NCI-H446 treated with DMSO at 0.1 percent for 48 hours (cell line): ENCODE results near the gene PRTFDC1.
"Not testable (repeated sequence)": the region's sequence is repeated elsewhere in the genome, so short reads cannot be mapped to it uniquely, and the experiment has no call there.

Experiments used
- DNase-seq: peaks from one replicate; lab custom pipeline; 2025; lab: John Stamatoyannopoulos, UW

The PRTFDC1 gene

DNA sequence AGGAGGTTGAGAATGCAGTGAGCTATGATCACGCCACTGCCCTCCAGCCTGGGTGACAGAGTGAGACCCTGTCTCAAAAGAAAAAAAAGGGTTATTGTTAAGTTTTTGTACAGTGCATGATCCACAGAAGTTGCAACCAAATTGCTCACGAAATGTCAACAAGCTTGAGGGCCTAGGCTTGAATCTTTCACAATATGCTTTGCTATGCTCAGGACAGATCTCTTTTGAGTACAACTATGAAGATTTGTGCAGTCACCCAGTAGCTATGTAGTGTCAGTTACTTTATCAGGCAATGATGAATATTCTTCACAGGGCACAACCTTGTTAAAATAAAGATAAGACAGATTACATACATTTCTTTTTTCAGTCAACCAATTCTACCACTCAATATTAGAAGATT lies 109.2 kb downstream of the PRTFDC1 start:
- DNase-seq = no peak

DNA sequence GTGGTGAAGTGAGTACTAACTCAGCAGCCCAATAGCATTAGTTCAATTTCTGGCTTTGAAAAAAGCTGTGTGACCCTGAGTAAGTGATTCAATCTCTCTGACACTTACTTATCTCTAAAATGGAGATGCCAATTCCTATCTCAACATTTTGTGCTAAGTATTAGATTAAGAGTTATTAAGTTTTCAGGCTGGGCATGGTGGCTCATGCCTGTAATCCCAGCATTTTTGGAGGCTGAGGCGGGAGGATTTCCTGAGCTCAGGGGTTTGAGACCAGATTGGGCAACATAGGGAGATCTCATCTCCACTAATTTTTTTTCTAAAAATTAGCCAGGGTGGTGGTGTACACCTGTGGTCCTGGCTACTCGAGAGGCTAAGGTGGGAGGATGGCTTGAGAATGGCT lies 109.5 kb downstream of the PRTFDC1 start:
- no peak for DNase-seq

DNA sequence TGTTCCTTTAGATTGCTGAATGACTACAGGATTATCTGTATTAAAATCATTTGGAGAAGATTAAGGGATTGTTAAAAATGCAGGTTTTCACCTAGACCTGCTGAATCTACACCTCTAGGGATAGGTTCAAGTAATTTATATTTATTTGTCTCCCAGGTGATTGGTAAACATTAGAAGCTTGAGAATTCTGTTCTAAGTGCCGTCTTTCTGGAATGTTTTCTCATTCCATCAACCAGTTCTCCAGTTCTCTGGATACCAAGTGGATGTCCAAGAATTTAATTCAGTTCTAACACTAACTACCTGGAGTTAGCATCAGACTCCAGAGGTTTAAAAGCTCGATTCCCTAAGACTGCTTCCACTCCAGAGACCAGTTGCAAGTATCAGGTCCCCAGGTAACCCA lies 110.9 kb downstream of the PRTFDC1 start:
- DNase-seq = no peak

DNA sequence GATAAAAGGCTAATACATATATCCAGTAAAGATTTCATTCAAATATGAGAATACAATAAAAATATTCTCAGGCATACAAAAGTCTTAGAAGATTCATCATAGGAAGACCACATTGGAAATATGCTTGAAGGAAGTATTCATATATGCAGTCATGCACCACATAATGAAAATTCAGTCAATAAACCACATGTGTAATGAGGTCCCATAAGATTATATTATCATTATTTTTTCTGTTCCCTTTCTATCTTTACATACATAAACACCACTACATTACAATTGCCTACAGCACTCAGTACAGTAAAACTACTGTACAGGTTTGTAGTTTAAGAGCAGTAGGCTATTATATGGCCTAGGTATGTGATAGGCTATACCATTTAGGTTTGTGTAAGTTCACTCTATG lies 111.6 kb downstream of the PRTFDC1 start:
- no peak for DNase-seq

DNA sequence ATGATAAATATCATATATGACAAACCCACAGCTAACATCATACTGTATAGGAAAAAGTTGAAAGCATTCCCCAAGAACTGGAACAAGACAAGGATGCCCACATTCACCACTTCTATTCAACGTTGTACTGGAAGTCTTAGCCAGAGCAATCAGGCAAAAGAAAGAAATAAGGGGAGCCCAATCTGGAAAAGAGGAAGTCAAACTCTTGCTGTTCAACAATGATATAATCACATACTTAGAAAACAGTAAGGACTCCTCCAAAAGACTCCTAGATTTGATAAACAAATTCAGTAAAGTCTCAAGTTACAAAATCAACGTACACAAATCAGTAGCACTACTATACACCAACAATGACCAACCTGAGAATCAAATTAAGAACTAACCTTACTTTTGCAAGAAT lies 114.6 kb downstream of the PRTFDC1 start:
- DNase-seq = not testable (repeated sequence)

DNA sequence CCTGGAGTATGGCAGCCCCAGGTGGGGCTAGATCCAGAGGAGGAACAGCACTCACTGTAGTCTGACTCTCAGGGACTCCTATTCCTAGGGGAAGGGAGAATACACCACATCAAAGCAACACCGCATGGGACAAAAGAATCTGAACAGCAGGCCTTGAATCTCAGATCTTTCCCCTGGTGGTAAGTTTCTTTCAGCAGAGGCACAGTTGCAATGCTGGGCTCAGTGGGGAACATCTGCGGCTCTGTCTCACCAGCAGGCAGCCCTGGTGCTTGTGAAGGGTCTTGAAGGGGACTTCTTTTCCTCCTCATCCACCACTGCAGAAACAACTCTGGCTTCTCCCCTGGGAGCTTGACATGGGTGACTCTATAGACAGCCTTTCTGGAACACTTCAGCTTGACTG lies 117.5 kb downstream of the PRTFDC1 start:
- DNase-seq = no peak

DNA sequence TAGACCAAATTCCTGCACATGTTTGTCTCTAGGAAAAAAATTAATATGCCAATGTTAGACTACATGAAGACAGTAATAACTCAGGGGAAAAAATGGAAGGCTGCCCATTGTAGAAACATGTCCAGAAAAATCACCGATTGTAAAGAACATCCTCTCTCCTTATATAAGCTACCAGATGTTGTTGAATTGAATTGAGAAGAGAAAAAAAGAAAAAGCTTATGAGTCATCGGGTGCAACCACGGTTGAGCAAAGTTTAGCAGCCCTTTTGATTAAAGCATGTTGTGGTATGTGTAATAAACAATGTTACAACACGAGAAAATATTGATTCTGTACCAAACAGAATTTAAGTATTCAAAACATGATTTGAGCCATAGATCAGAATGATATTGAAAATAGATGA lies 126.4 kb downstream of the PRTFDC1 start:
- DNase-seq = no peak

DNA sequence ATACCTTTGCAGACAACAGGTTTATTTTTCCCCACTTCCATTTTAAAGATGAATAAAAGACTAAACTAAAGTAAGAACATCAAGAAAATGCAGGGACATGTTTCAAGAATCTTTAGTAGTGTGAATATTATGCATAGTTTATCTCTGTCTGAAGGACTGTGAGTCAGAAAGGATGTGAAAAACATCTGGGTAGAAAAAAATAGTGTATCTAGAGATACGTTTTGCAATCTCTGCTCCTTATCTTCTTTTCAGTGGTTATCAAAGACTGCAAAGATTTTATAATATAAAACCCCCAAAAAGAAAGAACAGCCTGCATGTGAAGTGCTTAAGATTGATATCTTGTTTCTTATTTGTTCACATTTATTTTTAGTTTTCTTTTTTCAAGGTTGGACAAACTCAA lies 126.9 kb downstream of the PRTFDC1 start:
- DNase-seq = no peak

DNA sequence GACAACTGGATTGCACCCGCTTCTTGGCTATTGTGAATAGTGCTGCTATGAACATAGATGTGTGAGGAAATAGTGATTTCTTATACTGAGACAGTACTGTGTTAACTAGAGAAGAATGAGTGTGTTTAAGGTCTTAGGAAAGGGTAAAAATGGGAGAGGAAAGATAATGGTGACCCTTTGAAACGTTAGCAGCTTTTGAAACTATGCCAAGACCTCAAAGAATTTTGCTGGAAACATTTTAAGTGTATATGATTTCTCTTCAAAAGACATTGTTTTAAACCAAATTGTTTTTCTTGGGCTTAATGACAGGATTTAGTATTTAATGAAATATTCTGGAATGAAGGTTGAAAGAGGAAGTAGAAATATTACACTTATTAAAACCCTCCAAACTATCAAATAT lies 127.9 kb downstream of the PRTFDC1 start:
- DNase-seq = no peak

DNA sequence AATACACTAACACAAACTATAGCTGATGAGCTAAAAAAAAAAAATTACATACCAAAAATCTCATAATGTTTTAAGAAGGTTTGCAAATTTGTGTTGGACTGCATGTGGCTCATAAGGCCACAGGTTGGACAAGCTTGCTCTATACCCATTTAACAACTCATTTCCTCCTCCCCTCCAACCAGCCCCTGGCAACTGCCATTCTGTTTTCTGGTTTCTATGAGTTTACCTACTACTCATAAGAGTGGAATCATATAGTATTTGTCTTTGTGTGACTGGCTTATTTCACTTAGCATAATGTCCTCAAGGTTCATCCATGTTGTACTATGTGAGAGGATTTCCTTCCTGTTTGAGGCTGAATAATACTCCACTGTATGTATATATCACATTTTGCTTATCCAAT lies 128.3 kb downstream of the PRTFDC1 start:
- no peak for DNase-seq

DNA sequence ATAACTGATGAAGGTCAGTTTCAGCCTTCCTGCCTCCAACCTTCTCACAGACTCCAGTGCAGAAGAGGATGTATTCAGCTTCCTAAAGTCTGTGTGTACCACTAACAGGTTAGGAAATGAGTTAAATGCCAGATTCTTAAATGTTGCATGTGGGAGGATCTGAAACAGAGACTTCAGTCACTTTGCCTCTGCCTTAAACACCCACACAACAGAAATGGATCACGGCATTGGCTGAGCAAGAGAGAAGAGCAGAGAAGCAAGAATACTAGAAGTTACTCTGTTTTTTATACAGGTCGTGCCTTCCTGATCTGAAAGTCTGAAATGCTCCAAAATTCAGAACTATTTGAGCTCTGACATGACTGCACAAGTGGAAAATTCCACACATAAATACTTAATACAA lies 129.8 kb downstream of the PRTFDC1 start:
- no peak for DNase-seq

DNA sequence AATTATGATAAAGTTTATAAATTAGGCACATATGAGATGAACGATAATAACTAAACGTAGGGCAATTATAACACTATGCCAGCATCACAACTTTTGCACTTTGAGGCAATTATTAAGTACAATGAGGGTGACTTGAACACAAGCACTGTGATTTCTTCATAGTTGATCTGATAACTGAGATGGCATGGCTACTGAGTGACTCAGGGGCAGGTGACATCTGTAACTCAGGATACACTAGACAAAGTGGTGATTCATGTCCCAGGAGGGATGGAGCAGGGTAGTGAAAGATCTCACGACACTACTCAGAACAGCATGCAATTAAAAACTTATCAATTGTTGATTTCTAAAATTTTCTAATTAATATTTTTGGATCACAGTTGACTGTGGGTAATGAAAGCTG lies 130.4 kb downstream of the PRTFDC1 start:
- no peak for DNase-seq

DNA sequence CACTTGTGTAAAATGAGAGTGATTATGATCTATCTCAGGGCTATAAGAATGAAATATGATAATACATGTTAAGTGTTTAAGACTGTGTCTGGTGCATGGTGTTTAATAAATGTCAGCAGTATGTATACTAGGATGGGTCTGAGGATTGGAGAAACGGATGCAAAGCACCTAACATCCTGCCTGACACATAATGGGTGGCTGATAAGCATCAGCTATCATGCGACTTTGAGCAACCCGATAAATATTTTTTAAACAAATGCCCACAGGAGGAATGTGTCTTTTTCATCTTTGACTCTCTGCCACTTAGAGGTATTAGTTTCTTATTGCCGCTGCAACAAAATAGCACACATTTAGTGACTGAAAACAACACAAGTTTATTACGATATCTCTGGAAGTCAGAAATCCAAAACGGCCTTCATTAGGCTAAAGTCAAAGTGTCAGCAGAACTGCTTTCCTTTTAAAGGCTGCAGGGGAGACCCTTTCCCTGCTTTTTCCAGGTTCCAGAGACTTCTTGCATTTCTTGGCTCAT lies 135.5 kb downstream of the PRTFDC1 start:
- DNase-seq = no peak

DNA sequence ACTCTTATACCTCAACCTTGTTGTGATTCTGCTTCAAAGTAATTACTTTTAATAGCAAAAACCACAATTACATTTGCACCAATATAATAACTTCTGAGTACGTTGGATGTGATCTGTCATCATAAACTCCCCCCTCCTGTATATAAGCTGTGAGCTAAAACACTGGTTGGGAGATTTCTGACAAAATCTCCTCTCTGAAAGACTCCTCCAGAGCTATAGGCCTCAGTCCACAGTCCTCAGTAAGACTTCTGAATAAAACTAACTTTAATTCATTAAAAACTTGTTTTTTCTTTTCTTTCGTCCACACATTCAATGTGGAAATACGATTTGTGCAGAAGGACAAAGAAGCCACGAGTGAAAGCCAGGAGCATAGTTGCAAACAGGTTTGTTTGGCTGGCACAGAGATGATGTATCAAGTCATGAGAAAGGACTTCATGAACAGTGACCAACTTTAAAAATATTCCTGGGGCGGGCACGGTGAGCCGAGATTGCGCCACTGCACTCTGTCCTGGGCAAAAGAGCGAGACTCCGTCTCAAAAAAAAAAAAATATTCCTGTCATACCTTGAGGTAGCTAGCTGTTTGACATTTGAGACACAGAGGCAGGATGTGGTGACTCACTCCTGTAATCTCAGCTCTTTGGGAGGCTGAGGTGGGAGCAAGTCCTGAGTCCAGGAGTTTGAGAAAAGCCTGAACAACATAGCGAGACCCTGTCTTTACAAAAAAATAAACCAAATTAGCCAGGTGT lies 137.7 kb downstream of the PRTFDC1 start:
- no peak for DNase-seq

DNA sequence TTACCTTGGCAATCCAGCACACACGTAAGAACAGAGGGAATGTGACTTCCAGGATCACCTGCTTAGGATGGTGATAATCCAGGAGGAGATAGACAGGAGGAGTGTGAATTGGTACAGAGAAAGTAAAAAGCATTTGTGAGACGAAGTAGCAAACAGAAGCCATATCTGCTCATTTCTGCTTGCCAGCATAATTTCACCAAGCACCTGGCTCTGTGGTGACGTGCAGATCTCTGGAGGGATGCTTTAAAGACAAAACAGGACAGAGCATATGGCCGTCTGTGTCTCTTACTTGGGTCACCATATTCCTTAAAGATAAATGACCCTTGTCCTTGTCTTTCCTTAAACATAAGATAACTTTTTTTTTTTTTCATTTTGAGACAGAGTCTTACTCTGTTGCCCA lies 138.6 kb downstream of the PRTFDC1 start:
- no peak for DNase-seq

DNA sequence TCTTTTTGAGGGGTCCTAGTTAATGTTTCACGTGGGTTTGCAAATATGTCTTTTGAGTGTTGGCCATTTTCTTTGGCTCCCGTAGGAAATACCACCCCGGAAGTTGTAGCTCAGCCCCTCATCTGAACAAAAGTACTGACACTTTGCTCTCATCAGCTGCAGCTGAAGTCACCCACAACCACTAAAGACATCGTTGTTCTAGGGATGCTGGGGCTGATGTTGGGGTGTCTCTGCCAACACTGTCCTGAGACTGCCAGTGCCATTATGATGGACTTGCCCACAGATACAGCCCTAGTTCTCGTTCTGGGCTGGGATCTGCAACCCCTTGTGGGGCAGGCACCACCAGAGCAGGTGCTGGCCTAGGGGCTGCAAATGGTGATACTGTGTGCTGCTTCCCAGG lies 146.1 kb downstream of the PRTFDC1 start:
- DNase-seq = no peak

DNA sequence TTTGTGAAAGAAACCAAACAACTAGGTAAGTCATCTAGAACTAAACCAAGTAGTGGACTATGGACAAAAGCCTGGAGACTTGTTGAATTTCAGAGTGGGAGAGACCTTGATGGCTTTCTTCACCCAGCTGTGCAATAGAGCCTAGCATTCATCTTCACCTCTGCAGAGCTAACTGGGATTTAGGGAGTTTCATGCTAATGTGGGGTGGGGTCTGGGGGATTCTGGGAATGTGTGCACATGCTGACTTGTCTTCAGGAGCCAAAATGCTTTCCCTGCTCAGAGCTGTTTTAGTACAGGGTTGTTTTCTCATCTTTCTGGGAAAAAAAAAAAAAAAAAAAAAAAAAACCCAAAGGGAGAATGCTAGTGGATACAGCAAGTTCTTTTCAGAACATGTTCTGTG lies 147.4 kb downstream of the PRTFDC1 start:
- no peak for DNase-seq

DNA sequence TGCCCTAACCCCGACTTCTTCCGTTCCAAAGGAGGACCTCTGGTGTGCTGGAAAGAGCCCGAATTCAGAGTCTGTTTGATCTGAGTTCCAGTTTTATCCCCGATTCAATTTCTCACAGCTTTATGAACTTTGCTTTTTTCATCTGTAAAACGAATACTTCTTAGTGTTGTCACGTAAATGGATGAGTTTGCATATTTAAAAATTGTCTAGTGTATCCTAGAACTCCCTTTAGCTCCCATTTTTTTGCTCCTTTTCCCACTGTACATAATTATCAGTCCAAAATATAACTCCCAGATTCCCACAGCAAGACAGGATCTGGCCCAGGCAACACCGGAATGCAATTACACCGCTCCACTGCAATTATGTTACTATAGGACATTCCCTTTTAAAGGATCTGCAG lies 148.0 kb downstream of the PRTFDC1 start:
- no peak for DNase-seq

DNA sequence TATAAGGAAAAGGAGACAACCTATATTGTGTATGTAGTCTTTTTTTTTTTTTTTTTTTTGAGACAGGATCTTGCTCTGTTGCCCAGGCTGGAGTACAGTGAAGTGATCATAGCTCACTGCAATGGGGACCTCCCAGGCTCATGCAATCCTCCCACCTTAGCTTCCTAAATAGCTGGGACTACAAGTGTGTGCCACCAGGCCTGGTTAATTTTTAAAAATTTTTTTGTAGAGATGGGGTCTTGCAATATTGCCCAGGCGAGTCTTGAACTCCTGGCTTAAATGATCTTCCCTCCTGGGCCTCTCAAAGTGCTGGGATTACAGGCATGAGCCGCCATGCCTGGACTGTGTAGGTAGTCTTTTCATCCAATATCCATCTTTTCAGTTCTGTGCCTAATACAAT lies 150.0 kb downstream of the PRTFDC1 start:
- no peak for DNase-seq

DNA sequence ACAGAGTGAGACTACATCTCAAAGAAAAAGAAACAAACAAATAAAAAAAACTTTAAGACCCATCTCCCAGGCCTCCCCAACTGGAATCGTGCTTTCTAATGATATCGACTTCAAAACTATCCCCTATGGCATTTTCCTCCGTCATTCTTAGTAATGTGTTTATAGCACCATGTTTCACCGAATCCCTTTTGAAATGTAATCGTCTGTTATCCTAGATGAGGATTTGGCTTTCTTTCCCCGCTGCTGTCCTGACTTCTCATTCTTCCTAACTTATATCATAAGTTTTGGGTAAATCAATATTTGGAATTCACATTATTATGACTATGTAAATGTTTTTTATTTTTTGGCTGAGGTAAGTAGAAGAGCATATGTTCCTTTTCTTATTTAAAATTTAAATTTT lies 151.5 kb downstream of the PRTFDC1 start:
- DNase-seq = no peak
